HG02870 (cell line): Measurements from ENCODE around the gene CDS2.

Experiments used
- ATAC-seq: cut with Tn5 transposase; IDR thresholded peaks from one replicate; pipeline ENCODE4 v1.9.1; 2021; ENCODE audit warnings: mild to moderate bottlenecking, moderate library complexity; ENCODE audit not compliant: unreplicated experiment

The CDS2 gene

DNA sequence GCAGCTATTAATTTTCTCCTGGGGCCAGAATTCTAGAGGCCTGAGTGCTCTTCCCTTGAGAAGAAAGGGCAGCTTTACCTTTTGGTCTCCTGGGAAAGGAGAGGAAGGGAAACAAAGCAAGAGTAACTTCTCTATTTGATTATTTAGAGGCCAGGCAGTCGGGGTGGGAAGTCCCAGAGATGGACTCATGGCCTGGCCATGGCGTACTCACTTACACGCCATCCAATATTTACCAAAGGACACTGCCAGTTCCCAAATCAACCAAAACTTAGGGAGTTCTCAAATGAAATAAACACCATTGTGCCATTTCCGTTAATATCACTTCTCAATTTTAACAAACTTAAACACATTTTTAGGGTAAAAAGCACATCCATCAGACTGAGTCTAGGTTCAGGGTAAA is 76.6 kb downstream of the CDS2 start:
- no peak for ATAC-seq

- peak; percentile 94 for ATAC-seq
Measured at GRCh38 chr20:5205348-5206210, 78.8 kb downstream of the CDS2 start.

- no peak for ATAC-seq
Measured at GRCh38 chr20:5207138-5207537, 80.3 kb downstream of the CDS2 start.

DNA sequence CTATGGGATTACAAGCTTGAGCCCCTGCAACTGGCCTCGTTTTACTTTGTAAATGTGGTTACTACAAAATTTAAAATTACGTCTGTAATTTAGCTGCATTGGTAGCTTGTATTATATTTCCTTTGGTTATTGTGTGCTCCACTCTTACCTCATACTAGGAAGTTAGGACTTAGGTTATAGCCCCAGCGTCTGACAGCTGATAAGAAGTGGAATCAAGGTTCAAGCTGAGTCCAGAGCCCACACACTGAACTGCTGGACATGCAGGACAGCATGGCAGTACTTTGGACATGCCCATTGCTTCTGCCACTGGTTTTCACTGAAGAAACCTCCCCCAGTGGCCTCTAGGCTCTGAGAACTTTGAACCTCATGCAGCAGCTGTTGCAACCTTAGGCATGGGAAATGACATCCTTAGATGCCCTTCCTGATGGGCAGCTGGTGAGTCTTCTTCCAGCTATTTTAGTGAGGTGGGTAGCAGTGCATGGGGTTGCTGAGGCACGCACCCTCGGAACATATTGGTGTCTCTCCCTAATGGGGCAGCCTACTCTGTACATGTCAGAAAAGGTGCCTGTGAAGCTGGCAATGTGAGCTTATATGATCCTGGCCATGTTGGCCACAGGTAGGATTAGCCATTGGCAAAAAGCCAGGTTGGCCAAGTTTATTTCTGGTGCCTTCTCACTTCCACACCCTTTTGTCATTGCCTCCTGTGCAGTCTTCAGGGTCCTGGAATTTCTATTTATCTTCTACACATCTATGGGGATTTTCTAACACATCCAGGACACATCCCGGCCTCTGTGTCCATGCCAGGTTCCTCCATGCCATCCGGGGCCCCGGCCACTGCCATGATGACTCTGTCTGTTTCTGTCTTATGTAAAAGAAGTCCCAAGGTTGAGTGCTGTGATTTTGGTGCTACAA is 85.3 kb downstream of the CDS2 start:
- no peak for ATAC-seq

DNA sequence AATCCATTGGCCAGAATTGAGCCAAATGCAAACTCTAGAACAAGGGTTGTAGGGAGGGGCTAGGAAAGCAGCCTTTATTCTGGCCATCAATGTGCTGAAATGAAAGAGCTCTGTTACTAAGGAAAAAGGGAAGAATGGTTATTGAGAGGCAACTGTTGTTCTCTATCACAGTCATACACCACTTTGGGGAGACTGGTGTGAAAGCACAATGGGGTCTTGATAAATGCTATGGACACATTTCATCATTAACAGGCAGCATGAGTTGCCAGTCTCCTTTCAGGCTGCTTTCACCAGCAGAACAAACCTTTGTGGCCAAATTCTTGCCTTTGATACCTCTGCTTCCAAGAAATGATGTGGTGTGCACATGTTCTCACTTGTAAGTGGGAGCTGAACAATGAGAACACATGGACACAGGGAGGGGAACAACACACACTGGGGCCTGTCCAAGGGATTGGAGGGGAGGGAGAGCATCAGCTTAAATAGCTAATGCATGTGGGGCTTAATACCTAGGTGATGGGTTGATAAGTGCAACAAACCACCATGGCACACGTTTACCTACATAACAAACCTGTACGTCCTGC is 86.2 kb downstream of the CDS2 start:
- ATAC-seq: no peak

GRCh38 chr20:5214826-5215225 is 88.0 kb downstream of the CDS2 start:
- no peak for ATAC-seq

GRCh38 chr20:5215672-5216304 is 89.0 kb downstream of the CDS2 start:
- ATAC-seq: no peak

DNA sequence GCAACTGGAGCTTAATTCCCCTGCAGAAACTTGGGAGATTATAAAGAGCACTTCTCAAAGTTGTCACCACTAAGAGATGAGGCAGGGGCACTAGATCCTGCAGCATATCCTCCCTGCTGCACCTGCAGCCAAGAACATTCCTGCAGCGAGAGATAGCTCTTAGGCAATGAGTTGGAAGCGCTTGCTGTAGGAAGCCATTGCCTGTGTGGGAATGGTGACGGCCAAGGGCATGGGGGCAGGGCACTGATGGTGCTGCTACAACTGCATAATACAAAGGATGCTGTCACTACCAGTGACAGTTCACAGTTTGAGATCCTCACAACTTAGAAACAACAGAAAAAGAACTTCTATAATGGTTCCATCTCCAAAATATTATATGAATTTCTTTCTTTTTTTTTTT is 89.9 kb downstream of the CDS2 start:
- ATAC-seq: no peak

DNA sequence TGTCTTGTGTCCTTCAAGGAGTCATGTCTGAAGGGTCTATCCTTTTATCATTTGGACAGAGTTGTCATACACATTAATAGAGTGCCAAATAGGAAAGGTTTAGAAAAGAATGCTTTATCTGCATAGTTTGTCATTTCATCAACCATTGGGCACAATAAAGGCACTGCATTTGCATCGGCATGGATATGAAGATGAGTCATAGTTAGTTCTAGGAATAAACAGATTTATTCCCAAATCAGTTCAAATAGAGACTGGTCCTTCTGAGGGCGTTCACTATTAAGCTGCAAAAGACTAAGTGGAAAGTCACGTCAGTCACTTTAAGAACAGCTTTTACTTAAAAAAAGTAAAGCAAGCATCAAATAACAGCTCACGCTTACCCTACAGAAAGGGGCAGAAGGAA is 90.8 kb downstream of the CDS2 start:
- no peak for ATAC-seq

GRCh38 chr20:5220321-5221060 is 93.7 kb downstream of the CDS2 start:
- ATAC-seq: no peak

- no peak for ATAC-seq
Measured at GRCh38 chr20:5221061-5221430, 94.2 kb downstream of the CDS2 start.

GRCh38 chr20:5222919-5223634 is 96.3 kb downstream of the CDS2 start:
- peak; percentile 48 for ATAC-seq

GRCh38 chr20:5230544-5230943 is 103.7 kb downstream of the CDS2 start:
- ATAC-seq: no peak

- no peak for ATAC-seq
Measured at GRCh38 chr20:5234158-5234557, 107.3 kb downstream of the CDS2 start.

- no peak for ATAC-seq
Measured at GRCh38 chr20:5234978-5235377, 108.2 kb downstream of the CDS2 start.
